ENCODE measurements around the gene PAK3. TPM values are rescaled to one million over a fixed set of nuclear protein-coding genes. Genes with fewer than 3 reads are reported as not detected.
A peak's percentile ranks its signal among the peaks of the same experiment; 100 is the strongest.

PAK3 gene
- total RNA-seq, 4 donors from 2014 or later = 1.8 to 5.0 (median 2.2) TPM

- Histone ChIP-seq H3K27me3 (no peaks in the 10 kb centered on the region), H3K9me3 (no peaks in the 10 kb centered on the region), H3K4me3 (no peak overlapping the region), H3K27ac (no peak overlapping the region), H3K4me1 (no peaks in the 10 kb centered on the region), H3K36me3 (no peaks in the 10 kb centered on the region)
- 64% methylated on average over 1 of the region's 1 CpG; no CpG with 5 or more reads in 1 of the 2 donors for WGBS, 2 donors (ENCODE audit: low coverage in 1 of 2)
- no peak for ATAC-seq
- TF ChIP-seq EP300 (IDR thresholded peaks at IDR 0.05) (no peak), POLR2AphosphoS5 (IDR thresholded peaks at IDR 0.05) (no peak), CTCF (IDR thresholded peaks at IDR 0.05) (no peak), POLR2A (IDR thresholded peaks at IDR 0.05) (no peak)
Observed at GRCh38 chrX:111083081-111083480, 12.9 kb upstream of the PAK3 start.

- Histone ChIP-seq H3K27me3 (no peaks in the 10 kb centered on the region), H3K9me3 (no peaks in the 10 kb centered on the region), H3K4me1 (no peaks in the 10 kb centered on the region), H3K27ac (no peak overlapping the region), H3K36me3 (no peaks in the 10 kb centered on the region), H3K4me3 (no peak overlapping the region)
- WGBS, 2 donors (ENCODE audit: low coverage in 1 of 2) = 38 to 41% methylated on average over 4 of the region's 6 CpGs
- TF ChIP-seq EP300 (IDR thresholded peaks at IDR 0.05) (no peak), POLR2A (IDR thresholded peaks at IDR 0.05) (no peak), POLR2AphosphoS5 (IDR thresholded peaks at IDR 0.05) (no peak), CTCF (IDR thresholded peaks at IDR 0.05) (no peak)
- ATAC-seq = no peak
Observed at GRCh38 chrX:111086591-111087006, 9.4 kb upstream of the PAK3 start.

- Histone ChIP-seq H3K27me3 (no peaks in the 10 kb centered on the region), H3K9me3 (no peaks in the 10 kb centered on the region), H3K27ac (no peak overlapping the region), H3K36me3 (no peaks in the 10 kb centered on the region), H3K4me3 (no peak overlapping the region), H3K4me1 (no peaks in the 10 kb centered on the region)
- no peak for ATAC-seq
- 51 to 68% methylated on average over 2 to 3 of the region's 3 CpGs for WGBS, 2 donors (ENCODE audit: low coverage in 1 of 2)
- TF ChIP-seq CTCF (IDR thresholded peaks at IDR 0.05) (no peak), POLR2A (IDR thresholded peaks at IDR 0.05) (no peak), POLR2AphosphoS5 (IDR thresholded peaks at IDR 0.05) (no peak), EP300 (IDR thresholded peaks at IDR 0.05) (no peak)
Observed at GRCh38 chrX:111088628-111089027, 7.4 kb upstream of the PAK3 start.

- Histone ChIP-seq H3K9me3 (no peaks in the 10 kb centered on the region), H3K4me3 (no peak overlapping the region), H3K27ac (no peak overlapping the region), H3K27me3 (no peaks in the 10 kb centered on the region), H3K4me1 (no peaks in the 10 kb centered on the region), H3K36me3 (no peaks in the 10 kb centered on the region)
- TF ChIP-seq CTCF (IDR thresholded peaks at IDR 0.05) (no peak), POLR2A (IDR thresholded peaks at IDR 0.05) (no peak), POLR2AphosphoS5 (IDR thresholded peaks at IDR 0.05) (no peak), EP300 (IDR thresholded peaks at IDR 0.05) (no peak)
- WGBS, 2 donors (ENCODE audit: low coverage in 1 of 2) = 70 to 83% methylated on average over 2 of the region's 4 CpGs
- ATAC-seq = no peak
Observed at GRCh38 chrX:111090458-111090857, 5.5 kb upstream of the PAK3 start.

GRCh38 chrX:111098874-111099273, 2.9 kb downstream of the PAK3 start:
- WGBS, 2 donors (ENCODE audit: low coverage in 1 of 2) = 64% methylated on average over 7 of the region's 22 CpGs; no CpG with 5 or more reads in 1 of the 2 donors
- Histone ChIP-seq H3K9me3 (no peaks in the 10 kb centered on the region), H3K27me3 (no peaks in the 10 kb centered on the region), H3K27ac (no peak overlapping the region), H3K4me3 (no peak overlapping the region), H3K36me3 (no peaks in the 10 kb centered on the region), H3K4me1 (no peaks in the 10 kb centered on the region)
- no peak for ATAC-seq
- TF ChIP-seq CTCF (IDR thresholded peaks at IDR 0.05) = peak; percentile 26 to 79 (median 50)
- no peak for TF ChIP-seq POLR2A (IDR thresholded peaks at IDR 0.05)
